Dendritic cell treated with granulocyte-macrophage colony-stimulating factor and Interleukin-4, amounts not matched to agents 40 ng/mL and 50 ng/mL, for 4 days (primary cell): ENCODE results near the gene FN3KRP.
"Not testable (repeated sequence)": the region's sequence is repeated elsewhere in the genome, so short reads cannot be mapped to it uniquely, and the experiment has no call there.

Experiments
- H3K27ac Mint-ChIP-seq: one replicate; pipeline ENCODE4 v1.8.0; 2022; ENCODE audit warnings: mild to moderate bottlenecking, mixed read lengths
- H3K27me3 Mint-ChIP-seq: one replicate; pipeline ENCODE4 v1.8.0; 2022; ENCODE audit warnings: mild to moderate bottlenecking, mixed read lengths
- H3K36me3 Mint-ChIP-seq: one replicate; pipeline ENCODE4 v1.8.0; 2022; ENCODE audit warnings: low read depth, mixed read lengths
- H3K4me1 Mint-ChIP-seq: one replicate; pipeline ENCODE4 v1.8.0; 2022; ENCODE audit warnings: low read depth, mixed read lengths
- H3K4me3 Mint-ChIP-seq: one replicate; pipeline ENCODE4 v1.8.0; 2022; ENCODE audit warnings: mild to moderate bottlenecking, moderate library complexity, mixed read lengths
- H3K9me3 Mint-ChIP-seq: one replicate; pipeline ENCODE4 v1.8.0; 2022; ENCODE audit warnings: mixed read lengths
- intact Hi-C: fragments of 100-400 bp; cut with micrococcal nuclease; formaldehyde crosslinking; loops from one replicate; pipeline ENCODE4 v1.15.0; 2022

FN3KRP gene

DNA sequence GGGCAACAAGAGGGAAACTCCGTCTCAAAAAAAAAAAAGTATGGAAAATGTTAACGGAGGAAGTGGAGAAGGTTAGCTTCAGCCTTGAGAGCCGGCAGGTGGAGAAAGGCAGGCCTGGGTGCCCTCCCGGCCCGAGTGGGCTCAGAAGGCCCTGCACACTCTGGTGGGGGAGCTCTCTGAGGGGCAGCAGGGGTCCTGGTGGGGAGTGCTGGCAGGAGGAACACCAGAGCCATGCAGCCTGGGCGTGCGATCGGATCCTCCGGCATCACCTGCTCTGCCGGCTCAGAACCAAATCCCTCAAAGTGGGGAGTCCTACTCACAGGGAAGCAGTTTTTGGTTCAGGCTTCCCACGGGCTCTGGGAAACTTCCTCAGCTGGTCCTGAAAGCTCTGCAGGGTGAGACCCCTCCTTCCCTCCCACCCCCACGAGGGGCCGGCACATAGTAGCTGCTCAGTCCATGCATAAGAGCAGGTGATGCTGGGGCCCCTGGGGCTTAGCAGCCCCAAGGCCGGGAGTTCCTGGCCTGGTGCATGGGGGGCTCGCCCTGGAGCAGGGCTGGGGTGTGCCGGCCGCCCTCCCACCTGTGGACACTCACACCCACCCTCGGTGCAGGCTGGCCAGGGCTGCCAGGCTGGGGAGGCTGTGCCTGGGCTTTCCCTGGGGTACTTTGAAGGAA is 20.1 kb downstream of the FN3KRP start:
- H3K27ac Mint-ChIP-seq: no peak overlapping the region
- peaks cover 28% of the 10 kb centered on the region for H3K9me3 Mint-ChIP-seq
- no peak overlapping the region for H3K4me3 Mint-ChIP-seq
- H3K4me1 Mint-ChIP-seq: peaks cover 9% of the 10 kb centered on the region
- peaks cover 25% of the 10 kb centered on the region for H3K27me3 Mint-ChIP-seq
- intact Hi-C loops: no loop called here
- peaks cover 42% of the 10 kb centered on the region for H3K36me3 Mint-ChIP-seq

DNA sequence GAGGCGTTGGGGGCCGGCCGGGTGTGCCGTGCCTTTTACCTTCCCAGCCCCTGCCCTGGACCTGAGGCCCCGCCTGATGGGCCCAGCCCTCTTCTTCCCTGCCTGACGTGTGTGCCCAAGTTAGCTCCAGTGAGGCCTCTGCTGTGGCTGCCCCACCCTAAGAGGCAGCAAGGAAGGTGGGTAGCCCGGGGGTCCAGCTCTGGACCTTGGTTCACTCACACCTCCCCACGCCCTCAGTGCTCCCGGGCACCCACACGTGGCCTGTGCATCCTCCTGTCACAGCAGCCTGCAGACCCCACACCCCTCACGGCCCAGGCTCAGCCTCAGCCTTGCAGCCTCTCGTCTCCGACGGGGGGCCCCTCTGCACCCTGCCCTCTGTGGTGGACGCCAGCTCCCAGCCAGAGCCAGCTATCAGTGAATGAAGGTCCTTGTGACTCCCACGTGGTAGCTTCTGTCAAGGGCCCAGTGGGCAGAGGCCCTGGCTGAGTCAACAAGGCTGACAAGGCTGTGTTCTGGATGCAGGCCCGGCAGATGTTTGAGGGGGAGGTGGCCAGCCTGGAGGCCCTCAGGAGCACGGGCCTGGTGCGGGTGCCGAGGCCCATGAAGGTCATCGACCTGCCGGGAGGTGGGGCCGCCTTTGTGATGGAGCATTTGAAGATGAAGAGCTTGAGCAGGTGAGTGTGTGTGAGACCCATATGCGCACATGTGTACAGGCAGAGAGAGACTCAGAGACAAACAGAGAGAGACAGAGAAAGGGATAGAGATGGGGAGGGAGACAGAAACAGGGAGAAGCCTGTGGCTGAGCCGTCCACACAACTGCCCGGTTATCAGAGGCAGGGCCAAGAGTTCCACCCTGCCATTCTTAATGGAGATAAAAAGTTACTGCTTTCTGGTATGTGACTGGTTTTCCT is 21.7 kb downstream of the FN3KRP start:
- Mint-ChIP-seq H3K27ac (no peak overlapping the region), H3K27me3 (peaks cover 25% of the 10 kb centered on the region), H3K4me3 (no peak overlapping the region), H3K36me3 (peaks cover 28% of the 10 kb centered on the region), H3K9me3 (peaks cover 25% of the 10 kb centered on the region), H3K4me1 (peaks cover 9% of the 10 kb centered on the region)
- intact Hi-C loops: no loop called here

DNA sequence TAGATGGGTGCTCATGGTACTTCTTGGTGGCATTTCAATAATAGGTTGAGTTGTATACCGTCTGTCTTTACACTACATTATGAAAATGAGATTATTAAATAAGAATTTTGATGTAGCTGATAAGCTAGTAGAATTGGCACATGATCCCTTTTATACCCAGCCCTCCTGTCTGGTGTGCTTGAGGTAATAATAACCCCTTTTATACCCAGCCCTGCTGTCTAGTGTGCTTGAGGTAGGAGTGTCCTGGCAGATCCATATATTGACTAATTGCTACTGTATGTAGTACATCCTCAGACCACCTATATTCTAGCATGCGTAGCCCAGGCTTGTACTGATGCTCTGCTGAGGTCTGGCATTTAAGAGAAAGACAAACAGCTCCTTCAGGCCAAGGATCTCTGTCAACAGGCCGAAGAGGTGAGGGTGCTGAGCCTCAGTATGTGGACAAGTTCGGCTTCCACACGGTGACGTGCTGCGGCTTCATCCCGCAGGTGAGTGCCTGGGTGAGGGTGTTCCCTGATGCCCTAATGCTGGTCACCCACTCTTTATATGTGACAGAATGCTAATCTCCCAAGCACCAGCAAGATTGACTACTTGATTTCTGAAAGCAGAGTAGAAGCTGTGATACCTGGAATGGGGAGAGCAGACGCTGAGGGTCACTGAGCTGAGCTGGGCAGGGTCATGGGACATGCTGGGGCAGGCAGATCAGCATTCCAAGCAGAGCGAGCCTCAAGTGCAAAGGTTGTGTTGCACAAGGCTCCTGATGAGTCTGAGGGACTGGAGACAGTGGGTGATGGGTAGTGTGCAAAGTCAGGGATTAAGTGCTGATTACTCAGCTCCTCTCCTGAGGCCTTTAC is 24.6 kb downstream of the FN3KRP start:
- Mint-ChIP-seq H3K4me1 (no peaks in the 10 kb centered on the region), H3K9me3 (peaks cover 31% of the 10 kb centered on the region), H3K27ac (no peak overlapping the region), H3K36me3 (peaks cover 21% of the 10 kb centered on the region), H3K4me3 (no peak overlapping the region), H3K27me3 (peaks cover 7% of the 10 kb centered on the region)
- intact Hi-C loops: no loop called here

DNA sequence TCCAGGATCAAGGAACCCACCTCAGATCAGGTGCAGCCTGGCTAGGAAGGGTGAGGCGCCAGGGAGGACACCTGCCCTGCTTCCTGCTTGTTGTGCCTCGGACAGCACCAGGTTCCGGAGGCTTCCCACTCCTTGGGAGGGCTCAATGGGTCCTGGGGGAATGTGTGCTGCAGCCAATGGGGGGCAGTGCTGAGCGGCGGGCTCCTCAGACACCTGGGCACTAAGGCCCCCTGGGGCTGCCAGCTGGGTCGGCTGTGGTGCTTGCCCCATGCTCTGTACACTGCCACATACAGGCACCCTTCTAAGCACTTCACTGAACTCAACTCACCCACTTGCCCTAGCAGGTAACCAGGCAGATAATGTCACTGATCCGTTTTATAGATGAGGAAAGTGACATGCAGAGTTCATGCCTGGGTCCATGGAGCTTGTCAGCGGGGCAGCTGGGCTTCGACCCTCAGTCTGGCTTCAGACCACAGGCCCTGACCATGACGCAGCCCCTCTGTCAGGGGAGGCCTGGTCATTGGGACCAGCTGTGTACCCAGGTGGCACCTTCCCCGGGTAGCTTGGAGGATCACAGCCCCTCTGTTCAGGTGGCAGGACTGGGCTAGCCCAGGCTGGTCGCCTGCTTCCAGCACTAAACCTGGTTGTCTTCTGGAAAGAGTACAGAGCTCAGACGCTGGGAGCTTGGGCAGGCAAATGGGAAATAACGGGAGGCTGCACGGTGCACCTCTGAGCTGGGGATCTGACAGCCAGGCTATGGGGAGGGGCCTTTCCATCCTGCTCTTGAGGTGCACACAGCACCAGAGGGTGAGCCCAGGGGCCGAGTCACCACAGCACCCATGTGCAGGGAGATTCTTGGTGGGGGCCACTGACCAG is 27.1 kb downstream of the FN3KRP start:
- Mint-ChIP-seq H3K4me1 (no peaks in the 10 kb centered on the region), H3K36me3 (peaks cover 21% of the 10 kb centered on the region)

GRCh38 chr17:82744736-82745135 is 28.2 kb downstream of the FN3KRP start:
- Mint-ChIP-seq H3K36me3 (peaks cover 19% of the 10 kb centered on the region), H3K27me3 (peaks cover 11% of the 10 kb centered on the region), H3K9me3 (peaks cover 37% of the 10 kb centered on the region)
- H3K4me3 Mint-ChIP-seq, intact Hi-C loops, H3K27ac Mint-ChIP-seq, H3K4me1 Mint-ChIP-seq: not testable (repeated sequence)

More for the DNA sequence above, 27.1 kb downstream of the FN3KRP start:
- Mint-ChIP-seq H3K27ac (no peak overlapping the region), H3K4me3 (no peak overlapping the region), H3K9me3 (peaks cover 37% of the 10 kb centered on the region), H3K27me3 (peaks cover 5% of the 10 kb centered on the region)
- intact Hi-C loops: no loop called here

GRCh38 chr17:82745524-82745923 is 29.0 kb downstream of the FN3KRP start:
- Mint-ChIP-seq H3K9me3 (peaks cover 31% of the 10 kb centered on the region), H3K27ac (no peak overlapping the region), H3K4me3 (no peak overlapping the region)

DNA sequence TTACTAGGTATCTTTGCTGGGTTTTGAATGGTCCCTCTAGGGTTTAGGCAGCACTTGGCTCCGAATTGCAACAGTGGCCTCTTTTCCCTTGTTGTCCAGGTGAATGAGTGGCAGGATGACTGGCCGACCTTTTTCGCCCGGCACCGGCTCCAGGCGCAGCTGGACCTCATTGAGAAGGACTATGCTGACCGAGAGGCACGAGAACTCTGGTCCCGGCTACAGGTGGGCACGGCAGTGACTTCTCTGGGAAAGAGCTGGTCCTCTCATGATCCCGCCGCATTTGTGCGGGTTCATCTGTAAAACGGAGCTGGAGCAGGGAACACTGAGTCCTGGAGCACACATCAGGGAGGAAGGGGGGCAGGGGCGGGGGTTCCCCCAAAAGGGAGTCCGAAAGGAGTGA is 32.2 kb downstream of the FN3KRP start:
- H3K27ac Mint-ChIP-seq: no peak overlapping the region
- peaks cover 10% of the 10 kb centered on the region for H3K36me3 Mint-ChIP-seq
- peaks cover 19% of the 10 kb centered on the region for H3K9me3 Mint-ChIP-seq
- intact Hi-C loops: no loop called here
- H3K4me1 Mint-ChIP-seq: peaks cover 14% of the 10 kb centered on the region
- no peak overlapping the region for H3K4me3 Mint-ChIP-seq
- peaks cover 17% of the 10 kb centered on the region for H3K27me3 Mint-ChIP-seq

More at GRCh38 chr17:82745524-82745923, 29.0 kb downstream of the FN3KRP start:
- peaks cover 11% of the 10 kb centered on the region for H3K36me3 Mint-ChIP-seq
- intact Hi-C loops: no loop called here
- H3K27me3 Mint-ChIP-seq: peaks cover 16% of the 10 kb centered on the region
- H3K4me1 Mint-ChIP-seq: no peaks in the 10 kb centered on the region

DNA sequence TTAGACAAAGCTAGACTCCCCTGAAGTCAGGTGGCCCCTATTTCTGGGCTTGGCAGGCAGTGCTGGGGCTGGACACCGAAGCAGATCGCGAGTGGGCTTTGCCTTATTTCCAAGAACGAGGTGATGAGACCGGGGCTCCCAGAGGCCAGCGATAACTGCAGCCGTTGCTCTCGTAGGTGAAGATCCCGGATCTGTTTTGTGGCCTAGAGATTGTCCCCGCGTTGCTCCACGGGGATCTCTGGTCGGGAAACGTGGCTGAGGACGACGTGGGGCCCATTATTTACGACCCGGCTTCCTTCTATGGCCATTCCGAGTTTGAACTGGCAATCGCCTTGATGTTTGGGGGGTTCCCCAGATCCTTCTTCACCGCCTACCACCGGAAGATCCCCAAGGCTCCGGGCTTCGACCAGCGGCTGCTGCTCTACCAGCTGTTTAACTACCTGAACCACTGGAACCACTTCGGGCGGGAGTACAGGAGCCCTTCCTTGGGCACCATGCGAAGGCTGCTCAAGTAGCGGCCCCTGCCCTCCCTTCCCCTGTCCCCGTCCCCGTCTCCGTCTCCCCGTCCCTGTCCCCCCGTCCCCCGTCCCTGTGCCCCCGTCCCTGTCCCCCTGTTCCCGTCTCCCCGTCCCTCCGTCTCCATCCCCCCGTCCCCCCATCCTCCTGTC is 33.9 kb downstream of the FN3KRP start:
- H3K36me3 Mint-ChIP-seq: peaks cover 10% of the 10 kb centered on the region
- no peak overlapping the region for H3K27ac Mint-ChIP-seq
- peaks cover 17% of the 10 kb centered on the region for H3K27me3 Mint-ChIP-seq
- H3K4me3 Mint-ChIP-seq: peak overlapping the region; percentile 58
- peaks cover 28% of the 10 kb centered on the region for H3K4me1 Mint-ChIP-seq
- intact Hi-C loops: loop anchor here (2.0 kb wide), 1 partner anchor 102 kb away; the partner anchor contains the start of gene WDR45B
- peaks cover 14% of the 10 kb centered on the region for H3K9me3 Mint-ChIP-seq

GRCh38 chr17:82751171-82751570 is 34.7 kb downstream of the FN3KRP start:
- H3K27me3 Mint-ChIP-seq: peaks cover 17% of the 10 kb centered on the region
- intact Hi-C loops: loop anchor here (1.0 to 2.0 kb wide), 2 partner anchors 35 to 102 kb away; partner anchors contain the start of genes FN3KRP and WDR45B
- H3K4me3 Mint-ChIP-seq: peak overlapping the region; percentile 44
- H3K36me3 Mint-ChIP-seq: peaks cover 10% of the 10 kb centered on the region
- H3K9me3 Mint-ChIP-seq: peaks cover 6% of the 10 kb centered on the region
- H3K27ac Mint-ChIP-seq: no peak overlapping the region
- peaks cover 34% of the 10 kb centered on the region for H3K4me1 Mint-ChIP-seq

DNA sequence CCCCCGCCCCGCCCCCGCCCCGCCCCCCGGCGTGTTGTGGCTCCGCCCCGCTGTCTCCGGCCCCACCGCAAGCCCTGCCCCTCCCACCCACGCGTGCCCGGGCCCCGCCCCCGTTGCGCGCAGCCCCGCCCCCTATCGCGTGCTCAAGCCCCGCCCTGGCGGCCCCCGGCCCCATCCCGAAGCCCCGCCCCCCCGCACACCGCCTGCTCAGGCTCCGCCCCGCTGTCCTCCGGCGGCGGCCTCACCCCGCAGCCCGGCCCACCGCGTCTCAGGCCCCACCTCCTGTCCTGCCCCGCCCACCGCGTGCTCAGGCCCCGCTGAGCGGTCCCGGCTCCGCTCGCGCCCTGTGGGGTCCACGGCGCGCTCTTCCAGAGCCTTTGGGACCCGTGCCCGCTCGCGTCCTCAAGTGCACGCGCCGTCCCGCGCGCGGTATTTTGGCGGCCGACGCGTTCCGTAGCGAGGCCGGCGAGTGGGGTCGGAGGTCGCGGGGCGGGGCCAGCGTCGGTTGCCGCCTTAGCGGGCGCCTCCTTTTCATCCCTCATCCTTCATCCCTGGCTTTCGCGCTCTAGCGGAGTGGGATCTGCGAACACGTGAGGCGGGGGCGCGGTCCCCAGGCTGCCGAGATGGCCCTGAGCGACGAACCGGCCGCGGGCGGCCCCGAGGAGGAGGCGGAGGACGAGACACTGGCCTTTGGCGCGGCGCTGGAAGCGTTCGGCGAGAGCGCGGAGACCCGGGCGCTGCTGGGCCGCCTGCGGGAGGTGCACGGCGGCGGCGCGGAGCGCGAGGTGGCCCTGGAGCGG is 35.3 kb downstream of the FN3KRP start, which contains the start of gene TBCD:
TSS of gene TBCD (plus strand) at position 495 of the 800 bp plus-strand sequence. CDS start at position 624, 129 bp downstream.
- H3K27ac Mint-ChIP-seq: peak within 1 kb of the TSS; percentile 60
- no peaks in the 10 kb centered on the region for H3K9me3 Mint-ChIP-seq
- peaks cover 16% of the 10 kb centered on the region for H3K36me3 Mint-ChIP-seq
- H3K4me1 Mint-ChIP-seq: peaks cover 34% of the 10 kb centered on the region
- intact Hi-C loops: loop anchor here (1.0 to 2.0 kb wide), 2 partner anchors 35 to 103 kb away; partner anchors contain the start of genes FN3KRP and WDR45B
- peak within 1 kb of the TSS; percentile 80 for H3K4me3 Mint-ChIP-seq
- H3K27me3 Mint-ChIP-seq: peaks cover 13% of the 10 kb centered on the region

GRCh38 chr17:82752371-82753200 is 36.1 kb downstream of the FN3KRP start:
- Mint-ChIP-seq H3K9me3 (no peaks in the 10 kb centered on the region), H3K36me3 (peaks cover 24% of the 10 kb centered on the region), H3K27ac (peak overlapping the region; percentile 60), H3K4me3 (peak overlapping the region; percentile 78), H3K4me1 (peaks cover 34% of the 10 kb centered on the region), H3K27me3 (peaks cover 13% of the 10 kb centered on the region)
- intact Hi-C loops: no loop called here
